ENCODE measurements around the gene TTC19.
A peak's percentile ranks its signal among the peaks of the same experiment; 100 is the strongest.

TTC19 gene

DNA sequence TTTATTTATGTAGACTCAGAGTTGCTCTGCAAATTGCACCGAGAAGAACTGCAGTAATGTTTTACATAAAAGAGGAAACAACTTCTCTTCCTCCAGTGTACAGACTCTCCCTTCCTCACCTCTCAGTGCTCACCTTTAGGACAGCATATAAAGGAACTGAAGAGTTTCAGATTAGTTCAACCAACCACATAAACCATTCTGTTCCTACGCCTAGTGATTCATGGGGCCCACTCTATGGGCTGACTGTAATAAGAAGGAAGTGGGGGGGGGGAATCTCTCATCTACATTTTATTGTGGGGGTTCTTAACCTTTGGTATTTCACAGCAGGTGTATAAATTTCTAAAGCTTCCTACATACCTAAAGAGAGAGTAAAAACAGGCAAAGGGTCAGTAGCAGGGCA, 18.4 kb upstream of the TTC19 start:
- no peak for DNase-seq (ENCODE audit: low read depth)
- H3K4me3 ChIP-seq (ENCODE audit: low read depth, low read length) = no peak overlapping the region
- TF ChIP-seq, protein P1, sequence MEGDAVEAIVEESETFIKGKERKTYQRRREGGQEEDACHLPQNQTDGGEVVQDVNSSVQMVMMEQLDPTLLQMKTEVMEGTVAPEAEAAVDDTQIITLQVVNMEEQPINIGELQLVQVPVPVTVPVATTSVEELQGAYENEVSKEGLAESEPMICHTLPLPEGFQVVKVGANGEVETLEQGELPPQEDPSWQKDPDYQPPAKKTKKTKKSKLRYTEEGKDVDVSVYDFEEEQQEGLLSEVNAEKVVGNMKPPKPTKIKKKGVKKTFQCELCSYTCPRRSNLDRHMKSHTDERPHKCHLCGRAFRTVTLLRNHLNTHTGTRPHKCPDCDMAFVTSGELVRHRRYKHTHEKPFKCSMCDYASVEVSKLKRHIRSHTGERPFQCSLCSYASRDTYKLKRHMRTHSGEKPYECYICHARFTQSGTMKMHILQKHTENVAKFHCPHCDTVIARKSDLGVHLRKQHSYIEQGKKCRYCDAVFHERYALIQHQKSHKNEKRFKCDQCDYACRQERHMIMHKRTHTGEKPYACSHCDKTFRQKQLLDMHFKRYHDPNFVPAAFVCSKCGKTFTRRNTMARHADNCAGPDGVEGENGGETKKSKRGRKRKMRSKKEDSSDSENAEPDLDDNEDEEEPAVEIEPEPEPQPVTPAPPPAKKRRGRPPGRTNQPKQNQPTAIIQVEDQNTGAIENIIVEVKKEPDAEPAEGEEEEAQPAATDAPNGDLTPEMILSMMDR (IDR thresholded peaks at IDR 0.05; ENCODE audit: low read depth, low read length, missing control alignments) = no peak
- in situ Hi-C loops (cut with HindIII; ENCODE audit: low sequenced_read_pairs) = no loop called here

- TF ChIP-seq, protein P1 (IDR thresholded peaks at IDR 0.05; ENCODE audit: low read depth, low read length, missing control alignments) = no peak
- in situ Hi-C loops (cut with HindIII; ENCODE audit: low sequenced_read_pairs) = no loop called here
- DNase-seq (ENCODE audit: low read depth) = no peak
- H3K4me3 ChIP-seq (ENCODE audit: low read depth, low read length) = no peak overlapping the region
Measured at GRCh38 chr17:15981646-15982580, 17.7 kb upstream of the TTC19 start.

- H3K4me3 ChIP-seq (ENCODE audit: low read depth, low read length) = no peak overlapping the region
- TF ChIP-seq, protein P1 (IDR thresholded peaks at IDR 0.05; ENCODE audit: low read depth, low read length, missing control alignments) = no peak
- in situ Hi-C loops (cut with HindIII; ENCODE audit: low sequenced_read_pairs) = no loop called here
- no peak for DNase-seq (ENCODE audit: low read depth)
Measured at GRCh38 chr17:15996322-15996721, 3.3 kb upstream of the TTC19 start.

GRCh38 chr17:15998031-15998562, 1.5 kb upstream of the TTC19 start:
- no peak for DNase-seq (ENCODE audit: low read depth)
- TF ChIP-seq, protein P1 (IDR thresholded peaks at IDR 0.05; ENCODE audit: low read depth, low read length, missing control alignments) = no peak
- H3K4me3 ChIP-seq (ENCODE audit: low read depth, low read length) = no peak overlapping the region
- in situ Hi-C loops (cut with HindIII; ENCODE audit: low sequenced_read_pairs) = no loop called here

- in situ Hi-C loops (cut with HindIII; ENCODE audit: low sequenced_read_pairs) = no loop called here
- H3K4me3 ChIP-seq (ENCODE audit: low read depth, low read length) = peak overlapping the region; percentile 73
- TF ChIP-seq, protein P1 (IDR thresholded peaks at IDR 0.05; ENCODE audit: low read depth, low read length, missing control alignments) = no peak
- no peak for DNase-seq (ENCODE audit: low read depth)
Measured at GRCh38 chr17:15999974-16000827, 577 bp downstream of the TTC19 start.

GRCh38 chr17:16001226-16001897, 1.7 kb downstream of the TTC19 start:
- in situ Hi-C loops (cut with HindIII; ENCODE audit: low sequenced_read_pairs) = no loop called here
- peak overlapping the region; percentile 73 for H3K4me3 ChIP-seq (ENCODE audit: low read depth, low read length)
- DNase-seq (ENCODE audit: low read depth) = no peak
- TF ChIP-seq, protein P1 (IDR thresholded peaks at IDR 0.05; ENCODE audit: low read depth, low read length, missing control alignments) = no peak
